ENCODE results near the gene SORBS2.

The SORBS2 gene

GRCh38 chr4:185695743-185696142, 116.3 kb downstream of the SORBS2 start:
- Histone ChIP-seq H2BK12ac (ENCODE audit: low read length) (no peak overlapping the region), H3K79me1 (ENCODE audit: low read length) (no peaks in the 10 kb centered on the region), H2AK5ac (ENCODE audit: low read length) (no peak overlapping the region), H4K12ac (ENCODE audit: low read depth, low read length) (no peak overlapping the region), H3K36me3 (ENCODE audit: control insufficient read depth in 1 of 2, insufficient read depth in 2 of 2, low read length in 2 of 2) (no peaks in the 10 kb centered on the region), H3K18ac (ENCODE audit: low read length) (no peak overlapping the region), H2BK120ac (ENCODE audit: insufficient read depth, low read length, poor library complexity) (no peak overlapping the region), H3K4me1 (ENCODE audit: control insufficient read depth in 1 of 2, insufficient read depth in 2 of 2, low read length in 2 of 2) (no peaks in the 10 kb centered on the region), H3K14ac (ENCODE audit: low read length) (no peak overlapping the region), H2BK5ac (ENCODE audit: low read depth, low read length, poor library complexity) (no peak overlapping the region), H3K4ac (ENCODE audit: low read depth, low read length) (no peak overlapping the region), H3K27ac (ENCODE audit: low read depth, low read length) (no peak overlapping the region), H3K23ac (ENCODE audit: low read length) (no peak overlapping the region), H3K27me3 (ENCODE audit: insufficient read depth, low read length) (no peaks in the 10 kb centered on the region), H4K91ac (ENCODE audit: low read depth, low read length) (no peak overlapping the region), H3K4me2 (ENCODE audit: low read length) (no peak overlapping the region), H3K79me2 (ENCODE audit: control insufficient read depth, insufficient read depth, low read length, poor library complexity) (no peaks in the 10 kb centered on the region), H3K9ac (ENCODE audit: low read length) (no peak overlapping the region), H3K9me3 (ENCODE audit: insufficient read depth, low read depth, low read length) (no peaks in the 10 kb centered on the region), H2AFZ (ENCODE audit: insufficient read depth, low read length, poor library complexity) (no peak overlapping the region), H4K8ac (ENCODE audit: low read depth, low read length) (no peak overlapping the region), H3K4me3 (ENCODE audit: low read depth, low read length) (no peak overlapping the region)
- WGBS (ENCODE audit: extremely low coverage, insufficient coverage, insufficient read length): no CpG with 5 or more reads among the region's 4 CpGs
- DNase-seq: no peak

GRCh38 chr4:185693548-185694215, 118.3 kb downstream of the SORBS2 start:
- H2BK12ac ChIP-seq (ENCODE audit: low read length): no peak overlapping the region

GRCh38 chr4:185689407-185689806, 122.6 kb downstream of the SORBS2 start:
- Histone ChIP-seq H4K12ac (ENCODE audit: low read depth, low read length) (no peak overlapping the region), H3K18ac (ENCODE audit: low read length) (no peak overlapping the region), H4K91ac (ENCODE audit: low read depth, low read length) (no peak overlapping the region), H2BK12ac (ENCODE audit: low read length) (no peak overlapping the region), H3K36me3 (ENCODE audit: control insufficient read depth in 1 of 2, insufficient read depth in 2 of 2, low read length in 2 of 2) (no peaks in the 10 kb centered on the region), H3K23ac (ENCODE audit: low read length) (no peak overlapping the region), H2BK120ac (ENCODE audit: insufficient read depth, low read length, poor library complexity) (no peak overlapping the region), H3K27ac (ENCODE audit: low read depth, low read length) (no peak overlapping the region), H2BK5ac (ENCODE audit: low read depth, low read length, poor library complexity) (no peak overlapping the region), H3K4me1 (ENCODE audit: control insufficient read depth in 1 of 2, insufficient read depth in 2 of 2, low read length in 2 of 2) (no peaks in the 10 kb centered on the region), H2AK5ac (ENCODE audit: low read length) (no peak overlapping the region), H4K8ac (ENCODE audit: low read depth, low read length) (no peak overlapping the region), H3K4ac (ENCODE audit: low read depth, low read length) (no peak overlapping the region), H3K4me2 (ENCODE audit: low read length) (no peak overlapping the region), H3K79me1 (ENCODE audit: low read length) (no peaks in the 10 kb centered on the region), H3K14ac (ENCODE audit: low read length) (no peak overlapping the region), H2AFZ (ENCODE audit: insufficient read depth, low read length, poor library complexity) (no peak overlapping the region), H3K9ac (ENCODE audit: low read length) (no peak overlapping the region), H3K79me2 (ENCODE audit: control insufficient read depth, insufficient read depth, low read length, poor library complexity) (no peaks in the 10 kb centered on the region), H3K9me3 (ENCODE audit: insufficient read depth, low read depth, low read length) (no peaks in the 10 kb centered on the region), H3K27me3 (ENCODE audit: insufficient read depth, low read length) (no peaks in the 10 kb centered on the region), H3K4me3 (ENCODE audit: low read depth, low read length) (no peak overlapping the region)
- WGBS (ENCODE audit: extremely low coverage, insufficient coverage, insufficient read length): no CpG with 5 or more reads among the region's 9 CpGs
- no peak for DNase-seq

More at GRCh38 chr4:185693548-185694215, 118.3 kb downstream of the SORBS2 start:
- Histone ChIP-seq H3K4me2 (ENCODE audit: low read length) (no peak overlapping the region), H3K14ac (ENCODE audit: low read length) (no peak overlapping the region), H3K27ac (ENCODE audit: low read depth, low read length) (no peak overlapping the region), H3K79me1 (ENCODE audit: low read length) (no peaks in the 10 kb centered on the region), H2AFZ (ENCODE audit: insufficient read depth, low read length, poor library complexity) (no peak overlapping the region), H4K91ac (ENCODE audit: low read depth, low read length) (no peak overlapping the region), H3K4me1 (ENCODE audit: control insufficient read depth in 1 of 2, insufficient read depth in 2 of 2, low read length in 2 of 2) (no peaks in the 10 kb centered on the region), H3K79me2 (ENCODE audit: control insufficient read depth, insufficient read depth, low read length, poor library complexity) (no peaks in the 10 kb centered on the region), H3K9me3 (ENCODE audit: insufficient read depth, low read depth, low read length) (no peaks in the 10 kb centered on the region), H3K4ac (ENCODE audit: low read depth, low read length) (no peak overlapping the region), H2BK120ac (ENCODE audit: insufficient read depth, low read length, poor library complexity) (no peak overlapping the region), H2BK5ac (ENCODE audit: low read depth, low read length, poor library complexity) (no peak overlapping the region), H3K36me3 (ENCODE audit: control insufficient read depth in 1 of 2, insufficient read depth in 2 of 2, low read length in 2 of 2) (no peaks in the 10 kb centered on the region), H4K8ac (ENCODE audit: low read depth, low read length) (no peak overlapping the region), H3K27me3 (ENCODE audit: insufficient read depth, low read length) (no peaks in the 10 kb centered on the region), H3K9ac (ENCODE audit: low read length) (no peak overlapping the region), H3K23ac (ENCODE audit: low read length) (no peak overlapping the region), H2AK5ac (ENCODE audit: low read length) (no peak overlapping the region), H3K4me3 (ENCODE audit: low read depth, low read length) (no peak overlapping the region), H3K18ac (ENCODE audit: low read length) (no peak overlapping the region), H4K12ac (ENCODE audit: low read depth, low read length) (no peak overlapping the region)
- WGBS (ENCODE audit: extremely low coverage, insufficient coverage, insufficient read length): no CpG with 5 or more reads among the region's 12 CpGs
- no peak for DNase-seq

GRCh38 chr4:185685804-185686203, 126.2 kb downstream of the SORBS2 start:
- H4K12ac ChIP-seq (ENCODE audit: low read depth, low read length): no peak overlapping the region
- no peak overlapping the region for H3K18ac ChIP-seq (ENCODE audit: low read length)
- no peaks in the 10 kb centered on the region for H3K9me3 ChIP-seq (ENCODE audit: insufficient read depth, low read depth, low read length)
- H3K27ac ChIP-seq (ENCODE audit: low read depth, low read length): no peak overlapping the region
- no peaks in the 10 kb centered on the region for H3K79me2 ChIP-seq (ENCODE audit: control insufficient read depth, insufficient read depth, low read length, poor library complexity)
- no peak overlapping the region for H3K4ac ChIP-seq (ENCODE audit: low read depth, low read length)
- no peak overlapping the region for H3K4me3 ChIP-seq (ENCODE audit: low read depth, low read length)
- no CpG with 5 or more reads among the region's 1 CpG for WGBS (ENCODE audit: extremely low coverage, insufficient coverage, insufficient read length)
- no peak overlapping the region for H2AFZ ChIP-seq (ENCODE audit: insufficient read depth, low read length, poor library complexity)
- no peak overlapping the region for H2AK5ac ChIP-seq (ENCODE audit: low read length)
- H2BK120ac ChIP-seq (ENCODE audit: insufficient read depth, low read length, poor library complexity): no peak overlapping the region
- no peak overlapping the region for H3K9ac ChIP-seq (ENCODE audit: low read length)
- no peak for DNase-seq
- no peaks in the 10 kb centered on the region for H3K4me1 ChIP-seq (ENCODE audit: control insufficient read depth in 1 of 2, insufficient read depth in 2 of 2, low read length in 2 of 2)
- H2BK12ac ChIP-seq (ENCODE audit: low read length): no peak overlapping the region
- H4K8ac ChIP-seq (ENCODE audit: low read depth, low read length): no peak overlapping the region
- no peak overlapping the region for H3K14ac ChIP-seq (ENCODE audit: low read length)
- no peaks in the 10 kb centered on the region for H3K27me3 ChIP-seq (ENCODE audit: insufficient read depth, low read length)
- H2BK5ac ChIP-seq (ENCODE audit: low read depth, low read length, poor library complexity): no peak overlapping the region
- no peaks in the 10 kb centered on the region for H3K79me1 ChIP-seq (ENCODE audit: low read length)
- H3K23ac ChIP-seq (ENCODE audit: low read length): no peak overlapping the region
- H4K91ac ChIP-seq (ENCODE audit: low read depth, low read length): no peak overlapping the region
- no peak overlapping the region for H3K4me2 ChIP-seq (ENCODE audit: low read length)
- no peaks in the 10 kb centered on the region for H3K36me3 ChIP-seq (ENCODE audit: control insufficient read depth in 1 of 2, insufficient read depth in 2 of 2, low read length in 2 of 2)

All from trophoblast cell (in vitro differentiated cells and primary cell).